Measurements from ENCODE around the gene PIH1D2.
A peak's percentile ranks its signal among the peaks of the same experiment; 100 is the strongest.
"Not testable (repeated sequence)": the region's sequence is repeated elsewhere in the genome, so short reads cannot be mapped to it uniquely, and the experiment has no call there.

The PIH1D2 gene

GRCh38 chr11:112087212-112087611, 13.4 kb upstream of the PIH1D2 start:
- Mint-ChIP-seq H3K4me3 (peak overlapping the region; percentile 96), H3K9me3 (no peaks in the 10 kb centered on the region), H3K4me1 (ENCODE audit: low read depth) (peaks cover 39% of the 10 kb centered on the region), H3K36me3 (ENCODE audit: low read depth) (peaks cover 68% of the 10 kb centered on the region), H3K27me3 (ENCODE audit: low read depth) (no peaks in the 10 kb centered on the region), H3K27ac (peak overlapping the region; percentile 92)
- DNase-seq (ENCODE audit: low spot score) = no peak

DNA sequence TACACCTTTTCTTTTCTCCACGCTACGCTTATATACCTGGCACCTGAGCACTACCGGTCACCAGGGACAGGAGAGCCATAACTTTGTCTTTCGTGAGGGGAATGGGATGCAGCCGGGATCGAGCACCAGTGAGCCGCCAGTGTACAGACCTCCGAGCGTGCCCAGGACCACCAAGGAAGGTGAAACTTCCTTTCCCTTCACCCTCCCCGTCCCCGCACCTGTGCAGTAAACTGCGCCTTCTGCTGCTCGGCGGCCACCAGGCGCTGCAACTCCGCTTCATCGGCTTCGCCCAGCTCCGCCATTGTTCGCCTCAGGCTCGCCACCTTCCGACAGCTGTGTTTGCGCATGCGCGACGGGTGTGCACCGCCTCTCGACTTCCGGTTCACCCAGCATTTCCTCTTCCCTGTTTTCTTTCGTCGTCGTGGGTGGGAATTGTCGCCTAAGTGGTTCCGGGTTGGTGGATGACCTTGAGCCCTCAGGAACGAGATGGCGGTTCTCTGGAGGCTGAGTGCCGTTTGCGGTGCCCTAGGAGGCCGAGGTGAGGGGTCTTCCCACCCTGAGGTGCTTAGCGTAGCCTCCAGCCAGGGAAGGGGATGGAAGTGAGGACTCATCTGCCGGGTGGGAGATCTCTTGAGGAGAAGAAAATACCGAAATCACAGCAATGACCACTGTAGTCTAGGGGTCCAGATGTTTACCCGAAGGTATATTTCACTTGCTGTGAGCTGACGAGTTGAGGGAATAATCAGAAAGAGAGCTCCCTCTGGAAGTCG, 12.8 kb upstream of the PIH1D2 start, which contains the start of the genes SDHD and TIMM8B:
TSS of gene SDHD (plus strand) at position 452 of the 770 bp plus-strand sequence. CDS start at position 487, 35 bp downstream.
TSS of gene TIMM8B (minus strand) at position 335 of the 770 bp plus-strand sequence. CDS start at position 302, 33 bp downstream.
- Mint-ChIP-seq H3K27ac (peak within 1 kb of the TSS; percentile 92), H3K9me3 (no peaks in the 10 kb centered on the region), H3K4me3 (peak within 1 kb of the TSS; percentile 96), H3K36me3 (ENCODE audit: low read depth) (peaks cover 69% of the 10 kb centered on the region), H3K27me3 (ENCODE audit: low read depth) (no peaks in the 10 kb centered on the region), H3K4me1 (ENCODE audit: low read depth) (peaks cover 41% of the 10 kb centered on the region)
- DNase-seq (ENCODE audit: low spot score) = peak; percentile 96

GRCh38 chr11:112085822-112086421, 12.1 kb upstream of the PIH1D2 start:
- Mint-ChIP-seq H3K4me3 (peak overlapping the region; percentile 96), H3K9me3 (no peaks in the 10 kb centered on the region), H3K27ac (peak overlapping the region; percentile 92), H3K36me3 (ENCODE audit: low read depth) (peaks cover 64% of the 10 kb centered on the region), H3K27me3 (ENCODE audit: low read depth) (no peaks in the 10 kb centered on the region), H3K4me1 (ENCODE audit: low read depth) (peaks cover 43% of the 10 kb centered on the region)
- DNase-seq (ENCODE audit: low spot score) = no peak

- peak; percentile 21 for DNase-seq (ENCODE audit: low spot score)
- no peaks in the 10 kb centered on the region for H3K9me3 Mint-ChIP-seq
- H3K27me3 Mint-ChIP-seq (ENCODE audit: low read depth) = no peaks in the 10 kb centered on the region
- no peak overlapping the region for H3K4me3 Mint-ChIP-seq
- H3K27ac Mint-ChIP-seq = peak overlapping the region; percentile 32
- H3K4me1 Mint-ChIP-seq (ENCODE audit: low read depth) = peaks cover 25% of the 10 kb centered on the region
- peaks cover 64% of the 10 kb centered on the region for H3K36me3 Mint-ChIP-seq (ENCODE audit: low read depth)
Observed at GRCh38 chr11:112082729-112083128, 8.9 kb upstream of the PIH1D2 start.

DNA sequence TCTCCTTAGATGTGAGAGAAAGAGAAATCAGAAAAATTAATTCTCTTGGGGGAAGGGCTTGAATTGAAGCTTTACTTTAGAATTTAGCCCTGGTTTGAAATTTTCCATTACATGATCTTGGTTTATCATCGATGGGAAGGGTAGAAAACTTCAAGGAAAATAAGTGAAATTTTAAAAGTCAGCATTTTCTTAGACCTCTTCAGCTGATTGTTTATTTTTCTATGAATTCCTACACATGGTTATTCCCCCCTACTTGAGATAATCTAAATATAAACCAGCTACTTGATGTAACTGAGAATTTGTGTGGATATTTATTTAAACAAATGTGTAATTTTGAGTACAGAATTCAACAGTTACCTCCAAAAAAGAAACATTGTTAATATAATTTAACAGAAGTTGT, 10.9 kb downstream of the PIH1D2 start:
- DNase-seq (ENCODE audit: low spot score) = no peak
- Mint-ChIP-seq H3K36me3 (ENCODE audit: low read depth) (peaks cover 23% of the 10 kb centered on the region), H3K9me3 (no peaks in the 10 kb centered on the region), H3K27me3 (ENCODE audit: low read depth) (no peaks in the 10 kb centered on the region), H3K4me3 (no peak overlapping the region), H3K27ac (no peak overlapping the region), H3K4me1 (ENCODE audit: low read depth) (peaks cover 1% of the 10 kb centered on the region)

DNA sequence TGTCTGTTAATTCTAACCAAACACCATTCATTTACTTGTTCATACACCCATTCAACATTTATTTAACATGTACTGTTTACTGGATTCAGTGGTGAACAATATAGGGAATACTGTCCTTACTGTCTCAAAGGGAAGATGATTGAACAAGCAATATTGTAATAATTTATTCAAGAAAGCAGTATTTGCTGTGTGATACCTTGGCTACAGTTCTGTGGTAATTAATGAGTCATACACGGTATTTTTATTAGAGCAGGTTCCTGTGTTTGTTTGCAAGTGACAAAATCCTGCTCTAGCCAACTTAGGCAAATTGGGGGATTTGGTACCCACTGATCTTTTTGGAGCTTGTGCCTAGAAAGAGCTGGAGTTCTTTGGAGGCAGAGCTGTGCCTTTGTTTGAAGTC, 15.7 kb downstream of the PIH1D2 start:
- H3K4me3 Mint-ChIP-seq = no peak overlapping the region
- peaks cover 13% of the 10 kb centered on the region for H3K4me1 Mint-ChIP-seq (ENCODE audit: low read depth)
- H3K27me3 Mint-ChIP-seq (ENCODE audit: low read depth) = no peaks in the 10 kb centered on the region
- H3K36me3 Mint-ChIP-seq (ENCODE audit: low read depth) = peaks cover 48% of the 10 kb centered on the region
- H3K9me3 Mint-ChIP-seq = no peaks in the 10 kb centered on the region
- DNase-seq (ENCODE audit: low spot score) = no peak
- no peak overlapping the region for H3K27ac Mint-ChIP-seq

DNA sequence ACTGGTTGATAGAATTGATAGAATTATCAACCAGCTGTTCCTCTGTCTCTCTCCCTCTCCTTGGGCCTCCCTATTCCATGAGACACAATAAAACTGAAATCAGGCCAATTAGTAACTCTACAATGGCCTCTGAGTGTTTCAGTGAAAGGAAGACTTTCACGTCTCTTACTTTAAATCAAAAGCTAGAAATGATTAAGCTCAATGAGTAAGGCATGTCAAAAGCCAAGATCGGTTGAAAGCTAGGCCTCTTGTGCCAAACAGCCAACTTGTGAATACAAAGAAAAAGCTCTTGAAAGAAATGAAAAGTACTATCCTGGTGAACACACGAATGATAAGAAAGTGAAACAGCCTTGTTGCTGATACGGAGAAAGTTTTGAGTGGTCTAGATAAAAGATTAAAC, 16.6 kb downstream of the PIH1D2 start:
- H3K27me3 Mint-ChIP-seq (ENCODE audit: low read depth) = no peaks in the 10 kb centered on the region
- peaks cover 48% of the 10 kb centered on the region for H3K36me3 Mint-ChIP-seq (ENCODE audit: low read depth)
- no peaks in the 10 kb centered on the region for H3K9me3 Mint-ChIP-seq
- H3K27ac Mint-ChIP-seq = peak overlapping the region; percentile 71
- peak; percentile 29 for DNase-seq (ENCODE audit: low spot score)
- H3K4me1 Mint-ChIP-seq (ENCODE audit: low read depth) = peaks cover 13% of the 10 kb centered on the region
- peak overlapping the region; percentile 66 for H3K4me3 Mint-ChIP-seq

- Mint-ChIP-seq H3K4me1 (ENCODE audit: low read depth) (peaks cover 14% of the 10 kb centered on the region), H3K27me3 (ENCODE audit: low read depth) (no peaks in the 10 kb centered on the region), H3K27ac (no peak overlapping the region), H3K36me3 (ENCODE audit: low read depth) (peaks cover 63% of the 10 kb centered on the region), H3K9me3 (no peaks in the 10 kb centered on the region), H3K4me3 (no peak overlapping the region)
- no peak for DNase-seq (ENCODE audit: low spot score)
Observed at GRCh38 chr11:112051768-112052167, 22.0 kb downstream of the PIH1D2 start.

GRCh38 chr11:112050721-112051120, 23.1 kb downstream of the PIH1D2 start:
- Mint-ChIP-seq H3K27me3 (ENCODE audit: low read depth) (no peaks in the 10 kb centered on the region), H3K4me1 (ENCODE audit: low read depth) (peaks cover 10% of the 10 kb centered on the region), H3K4me3 (no peak overlapping the region), H3K36me3 (ENCODE audit: low read depth) (peaks cover 64% of the 10 kb centered on the region), H3K9me3 (no peaks in the 10 kb centered on the region), H3K27ac (no peak overlapping the region)
- DNase-seq (ENCODE audit: low spot score) = no peak

DNA sequence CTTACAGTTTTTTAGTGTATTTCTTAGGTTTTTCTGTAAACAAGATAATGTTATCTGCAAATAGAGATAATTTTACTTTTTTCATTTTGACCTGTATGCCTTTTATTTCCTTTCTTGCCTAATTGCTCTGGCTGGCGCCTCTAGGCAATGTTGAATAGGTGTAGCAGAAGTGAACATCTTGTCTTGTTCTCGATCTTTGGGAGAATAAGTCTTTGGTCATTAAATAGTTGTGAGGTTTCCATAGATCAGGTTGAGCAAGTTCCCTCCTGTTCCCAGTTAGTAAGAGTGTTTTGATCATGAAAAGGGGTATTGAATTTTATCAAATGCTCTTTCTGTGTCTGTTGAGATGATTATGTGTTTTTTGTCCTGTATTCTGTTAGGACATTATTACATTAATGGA, 24.0 kb downstream of the PIH1D2 start:
- H3K4me3 Mint-ChIP-seq = no peak overlapping the region
- no peak for DNase-seq (ENCODE audit: low spot score)

DNA sequence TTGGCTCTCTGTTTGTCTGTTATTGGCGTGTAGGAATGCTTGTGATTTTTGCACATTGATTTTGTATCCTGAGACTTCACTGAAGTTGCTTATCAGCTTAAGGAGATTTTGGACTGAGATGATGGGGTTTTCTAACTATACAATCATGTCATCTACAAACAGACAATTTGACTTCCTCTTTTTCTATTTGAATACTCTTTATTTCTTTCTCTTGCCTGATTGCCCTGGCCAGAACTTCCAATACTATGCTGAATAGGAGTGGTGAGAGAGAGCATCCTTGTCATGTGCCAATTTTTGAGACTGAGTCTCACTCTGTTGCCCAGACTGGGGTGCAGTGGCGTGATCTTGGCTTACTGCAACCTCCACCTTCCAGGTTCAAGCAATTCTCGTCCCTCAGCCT, 25.6 kb downstream of the PIH1D2 start:
- H3K4me3 Mint-ChIP-seq; DNase-seq (ENCODE audit: low spot score); H3K4me1 Mint-ChIP-seq (ENCODE audit: low read depth); H3K27ac Mint-ChIP-seq; H3K9me3 Mint-ChIP-seq; H3K27me3 Mint-ChIP-seq (ENCODE audit: low read depth): not testable (repeated sequence)
- peaks cover 63% of the 10 kb centered on the region for H3K36me3 Mint-ChIP-seq (ENCODE audit: low read depth)

More for the DNA sequence above, 24.0 kb downstream of the PIH1D2 start:
- no peaks in the 10 kb centered on the region for H3K9me3 Mint-ChIP-seq
- H3K4me1 Mint-ChIP-seq (ENCODE audit: low read depth) = peaks cover 10% of the 10 kb centered on the region
- H3K36me3 Mint-ChIP-seq (ENCODE audit: low read depth) = peaks cover 66% of the 10 kb centered on the region
- H3K27me3 Mint-ChIP-seq (ENCODE audit: low read depth) = no peaks in the 10 kb centered on the region
- no peak overlapping the region for H3K27ac Mint-ChIP-seq

DNA sequence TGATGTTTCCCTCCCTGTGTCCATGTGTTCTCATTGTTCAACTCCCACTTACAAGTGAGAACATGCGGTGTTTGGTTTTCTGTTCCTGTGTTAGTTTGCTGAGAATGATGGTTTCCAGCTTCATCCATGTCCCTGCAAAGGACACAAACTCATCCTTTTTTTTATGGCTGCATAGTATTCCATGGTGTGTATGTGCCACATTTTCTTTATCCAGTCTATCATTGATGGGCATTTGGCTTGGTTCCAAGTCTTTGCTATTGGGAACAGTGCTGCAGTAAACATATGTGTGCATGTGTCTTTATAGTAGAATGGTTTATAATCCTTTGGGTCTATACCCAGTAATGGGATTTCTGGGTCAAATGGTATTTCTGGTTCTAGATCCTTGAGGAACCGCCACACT, 27.2 kb downstream of the PIH1D2 start:
- peaks cover 18% of the 10 kb centered on the region for H3K4me1 Mint-ChIP-seq (ENCODE audit: low read depth)
- H3K9me3 Mint-ChIP-seq; DNase-seq (ENCODE audit: low spot score); H3K27ac Mint-ChIP-seq; H3K27me3 Mint-ChIP-seq (ENCODE audit: low read depth); H3K4me3 Mint-ChIP-seq: not testable (repeated sequence)
- H3K36me3 Mint-ChIP-seq (ENCODE audit: low read depth) = peaks cover 61% of the 10 kb centered on the region

- Mint-ChIP-seq H3K9me3 (no peaks in the 10 kb centered on the region), H3K4me1 (ENCODE audit: low read depth) (peaks cover 17% of the 10 kb centered on the region), H3K27ac (no peak overlapping the region), H3K36me3 (ENCODE audit: low read depth) (peaks cover 55% of the 10 kb centered on the region), H3K27me3 (ENCODE audit: low read depth) (no peaks in the 10 kb centered on the region), H3K4me3 (no peak overlapping the region)
- DNase-seq (ENCODE audit: low spot score) = no peak
Observed at GRCh38 chr11:112044961-112045360, 28.9 kb downstream of the PIH1D2 start.

- Mint-ChIP-seq H3K4me1 (ENCODE audit: low read depth) (peaks cover 13% of the 10 kb centered on the region), H3K27ac (no peak overlapping the region), H3K4me3 (no peak overlapping the region), H3K36me3 (ENCODE audit: low read depth) (peaks cover 47% of the 10 kb centered on the region), H3K27me3 (ENCODE audit: low read depth) (no peaks in the 10 kb centered on the region), H3K9me3 (no peaks in the 10 kb centered on the region)
- DNase-seq (ENCODE audit: low spot score) = no peak
Observed at GRCh38 chr11:112042961-112043304, 30.9 kb downstream of the PIH1D2 start.
